NCI-H128 (cell line): Measurements from ENCODE around the gene ABL1.
A peak's percentile ranks its signal among the peaks of the same experiment; 100 is the strongest.
"Not testable (repeated sequence)": the region's sequence is repeated elsewhere in the genome, so short reads cannot be mapped to it uniquely, and the experiment has no call there.

Experiments
- DNase-seq: peaks from one replicate; lab custom pipeline; 2025; ENCODE audit not compliant: unreplicated experiment; lab: John Stamatoyannopoulos, UW

ABL1 gene

GRCh38 chr9:130847306-130848217 lies 12.5 kb downstream of the ABL1 start:
- no peak for DNase-seq

GRCh38 chr9:130848514-130848913 lies 13.5 kb downstream of the ABL1 start:
- DNase-seq: not testable (repeated sequence)

- DNase-seq: no peak
Observed at GRCh38 chr9:130849356-130849755, 14.3 kb downstream of the ABL1 start.

- no peak for DNase-seq
Observed at GRCh38 chr9:130852801-130853200, 17.7 kb downstream of the ABL1 start.

GRCh38 chr9:130854092-130854491 lies 19.0 kb downstream of the ABL1 start:
- no peak for DNase-seq

- DNase-seq: no peak
Observed at GRCh38 chr9:130854835-130855234, 19.8 kb downstream of the ABL1 start.

GRCh38 chr9:130856474-130856873 lies 21.4 kb downstream of the ABL1 start:
- DNase-seq: no peak

GRCh38 chr9:130857864-130858738 lies 23.0 kb downstream of the ABL1 start:
- DNase-seq: no peak

- DNase-seq: no peak
Observed at GRCh38 chr9:130858739-130859705, 24.0 kb downstream of the ABL1 start.

GRCh38 chr9:130860458-130861316 lies 25.6 kb downstream of the ABL1 start:
- DNase-seq: no peak

GRCh38 chr9:130861372-130862180 lies 26.5 kb downstream of the ABL1 start:
- DNase-seq: no peak

- no peak for DNase-seq
Observed at GRCh38 chr9:130862217-130862616, 27.2 kb downstream of the ABL1 start.

GRCh38 chr9:130862747-130863146 lies 27.7 kb downstream of the ABL1 start:
- DNase-seq: no peak

- no peak for DNase-seq
Observed at GRCh38 chr9:130864541-130864940, 29.5 kb downstream of the ABL1 start.

- DNase-seq: no peak
Observed at GRCh38 chr9:130865921-130866320, 30.9 kb downstream of the ABL1 start.

- peak; percentile 55 for DNase-seq
Observed at GRCh38 chr9:130866474-130866965, 31.5 kb downstream of the ABL1 start.

GRCh38 chr9:130867556-130867955 lies 32.5 kb downstream of the ABL1 start:
- no peak for DNase-seq

- no peak for DNase-seq
Observed at GRCh38 chr9:130868230-130868629, 33.2 kb downstream of the ABL1 start.

GRCh38 chr9:130869250-130869649 lies 34.2 kb downstream of the ABL1 start:
- no peak for DNase-seq
